H1 (cell line): ENCODE measurements around the gene SPG7. TPM values are rescaled to one million over a fixed set of nuclear protein-coding genes. Genes with fewer than 3 reads are reported as not detected.

Experiments
- CTCF ChIA-PET: fragments of 300-600 bp; sonication (Branson Sonifier 250); formaldehyde crosslinking; loops from one replicate; lab custom pipeline; 2021; ENCODE audit not compliant: partially characterized antibody; lab: Charles Lee
- POLR2A ChIA-PET: fragments of 300-600 bp; sonication (Branson Sonifier 250); formaldehyde crosslinking; loops from one replicate; lab custom pipeline; 2021; ENCODE audit warnings: inconsistent platforms; ENCODE audit not compliant: partially characterized antibody; lab: Charles Lee
- DNase-seq, 2 experiments: peaks; one replicate each; pipeline versions ENCODE4 v3.0.0 to v3.0.0-alpha.2; 2010 to 2022; ENCODE audit warnings: low spot score in 2 of 2, low read depth in 1 of 2, mixed read lengths in 1 of 2
- FAIRE-seq: peaks from 2 replicates; lab custom pipeline; 2011; peaks lifted over from hg19 to GRCh38; lab: Jason Lieb, UNC
- H2AFZ ChIP-seq: 2 replicates; pipeline ENCODE4 v1.8.1; 2012; ENCODE audit warnings: low read length, inconsistent platforms
- H2AK5ac ChIP-seq: 2 replicates; pipeline ENCODE4 v1.6.1; 2013; ENCODE audit warnings: low read depth, low read length
- H2BK120ac ChIP-seq: replicated peaks from 2 replicates; pipeline ENCODE3; 2013; ENCODE audit warnings: low read depth, low read length, inconsistent platforms
- H2BK12ac ChIP-seq: 2 replicates; pipeline ENCODE4 v1.6.1; 2013; ENCODE audit warnings: low read depth, low read length
- H2BK15ac ChIP-seq: 2 replicates; pipeline ENCODE4 v1.6.1; 2013; ENCODE audit warnings: low read length
- H2BK20ac ChIP-seq: 2 replicates; pipeline ENCODE4 v1.6.1; 2013; ENCODE audit warnings: low read length
- H2BK5ac ChIP-seq: 2 replicates; pipeline ENCODE4 v1.6.1; 2013; ENCODE audit warnings: low read depth, low read length
- H3K14ac ChIP-seq: 2 replicates; pipeline ENCODE4 v1.6.1; 2013; ENCODE audit warnings: inconsistent platforms; ENCODE audit not compliant: insufficient read length
- H3K18ac ChIP-seq: 2 replicates; pipeline ENCODE4 v1.6.1; 2013; ENCODE audit warnings: low read length; ENCODE audit errors: extremely low read depth
- H3K23ac ChIP-seq: 2 replicates; pipeline ENCODE4 v1.6.1; 2013; ENCODE audit warnings: inconsistent platforms; ENCODE audit not compliant: insufficient read length
- H3K23me2 ChIP-seq: 2 replicates; pipeline ENCODE4 v1.6.1; 2013; ENCODE audit warnings: low read depth, low read length
- H3K27ac ChIP-seq: 2 replicates; pipeline ENCODE4 v1.6.1; 2011; ENCODE audit warnings: low read depth, low read length, inconsistent platforms
- H3K27me3 ChIP-seq, 4 experiments: replicated peaks in 1 of 4; 1 replicate in 1 of 4; 2 replicates in 3 of 4; pipeline versions ENCODE4 v1.6.1 to v1.8.1; 2011 to 2013; ENCODE audit warnings: low read length in 3 of 4, mild to moderate bottlenecking in 3 of 4, inconsistent platforms in 2 of 4, mixed read lengths in 2 of 4, moderate library complexity in 1 of 4; ENCODE audit not compliant: control insufficient read depth in 3 of 4, insufficient read depth in 3 of 4; ENCODE audit errors: extremely low read depth in 1 of 4
- H3K36me3 ChIP-seq, 4 experiments: 2 replicates each; pipeline versions ENCODE4 v1.6.1 to v1.8.1; 2011 to 2013; ENCODE audit warnings: mild to moderate bottlenecking in 4 of 4, low read length in 3 of 4, moderate library complexity in 2 of 4, control low read depth in 1 of 4, inconsistent platforms in 1 of 4; ENCODE audit not compliant: insufficient read depth in 4 of 4, control insufficient read depth in 2 of 4
- H3K4ac ChIP-seq: replicated peaks from 2 replicates; pipeline ENCODE3; 2013; ENCODE audit warnings: low read length, low read depth, mixed read lengths, inconsistent platforms; ENCODE audit not compliant: insufficient read length
- H3K4me1 ChIP-seq, 4 experiments: replicated peaks in 1 of 4; 1 replicate in 1 of 4; 2 replicates in 3 of 4; pipeline versions ENCODE4 v1.6.1 to v1.8.1; 2011 to 2013; ENCODE audit warnings: low read length in 3 of 4, inconsistent platforms in 2 of 4, mixed read lengths in 1 of 4; ENCODE audit not compliant: insufficient read depth in 4 of 4, control insufficient read depth in 3 of 4
- H3K4me2 ChIP-seq, 2 experiments: 2 replicates each; pipeline versions ENCODE4 v1.6.1 to v1.8.1; 2011 to 2013; ENCODE audit warnings: low read depth in 2 of 2, low read length in 2 of 2, control low read depth in 1 of 2, inconsistent platforms in 1 of 2, mild to moderate bottlenecking in 1 of 2; ENCODE audit not compliant: insufficient read depth in 1 of 2
- H3K4me3 ChIP-seq, 4 experiments: fragments of 200-600, 300-600 bp in 1 of 4; sonication (generic), shearing (Covaris generic), sonication (Bioruptor Twin) in 1 of 4; 2 replicates each; pipeline versions ENCODE4 v1.5.1 to v1.8.1; 2011 to 2016; ENCODE audit warnings: low read length in 4 of 4, low read depth in 3 of 4, control low read depth in 2 of 4, inconsistent platforms in 2 of 4, mild to moderate bottlenecking in 2 of 4, mixed read lengths in 1 of 4, moderate library complexity in 1 of 4; ENCODE audit not compliant: insufficient read depth in 2 of 4; ENCODE audit errors: extremely low read depth in 1 of 4
- H3K56ac ChIP-seq: replicated peaks from 2 replicates; pipeline ENCODE3; 2013; ENCODE audit warnings: low read depth, mild to moderate bottlenecking, mixed read lengths, low read length, inconsistent platforms; ENCODE audit not compliant: insufficient read length
- H3K79me1 ChIP-seq: 2 replicates; pipeline ENCODE4 v1.6.1; 2013; ENCODE audit warnings: low read depth, low read length, control low read depth
- H3K79me2 ChIP-seq, 2 experiments: 2 replicates each; pipeline versions ENCODE4 v1.6.1 to v1.8.1; 2012 to 2013; ENCODE audit warnings: low read length in 2 of 2, mild to moderate bottlenecking in 2 of 2, inconsistent platforms in 1 of 2; ENCODE audit not compliant: insufficient read depth in 2 of 2, control insufficient read depth in 1 of 2
- H3K9ac ChIP-seq, 4 experiments: replicated peaks in 1 of 4; 1 replicate in 1 of 4; 2 replicates in 3 of 4; pipeline versions ENCODE4 v1.6.1 to v1.8.1; 2011 to 2013; ENCODE audit warnings: low read depth in 3 of 4, low read length in 3 of 4, control low read depth in 2 of 4, mild to moderate bottlenecking in 2 of 4, moderate library complexity in 2 of 4, inconsistent platforms in 1 of 4; ENCODE audit errors: extremely low read depth in 1 of 4
- H3K9me3 ChIP-seq, 2 experiments: 2 replicates each; pipeline versions ENCODE4 v1.6.1 to v1.8.1; 2012 to 2013; ENCODE audit warnings: mild to moderate bottlenecking in 2 of 2, moderate library complexity in 2 of 2, control low read depth in 1 of 2, inconsistent platforms in 1 of 2, low read depth in 1 of 2, low read length in 1 of 2, mixed read lengths in 1 of 2; ENCODE audit not compliant: insufficient read depth in 2 of 2
- H4K20me1 ChIP-seq, 2 experiments: replicated peaks in 1 of 2; 2 replicates each; pipeline versions ENCODE3 to v1.8.1; 2011 to 2013; ENCODE audit warnings: inconsistent platforms in 2 of 2, low read length in 2 of 2, mild to moderate bottlenecking in 1 of 2; ENCODE audit not compliant: insufficient read depth in 2 of 2, control insufficient read depth in 1 of 2
- H4K5ac ChIP-seq: 2 replicates; pipeline ENCODE4 v1.6.1; 2013; ENCODE audit warnings: low read length, low read depth, mixed read lengths, inconsistent platforms; ENCODE audit not compliant: insufficient read length
- H4K8ac ChIP-seq: 2 replicates; pipeline ENCODE4 v1.8.0; 2013; ENCODE audit warnings: mild to moderate bottlenecking, moderate library complexity, low read length, inconsistent platforms; ENCODE audit not compliant: insufficient read depth; ENCODE audit errors: extremely low read depth
- H4K91ac ChIP-seq: replicated peaks from 2 replicates; pipeline ENCODE3; 2013; ENCODE audit warnings: low read length, mixed read lengths, inconsistent platforms; ENCODE audit not compliant: insufficient read length
- JUND ChIP-seq: IDR thresholded peaks from 2 replicates; pipeline ENCODE4 v1.6.1; 2011; ENCODE audit warnings: mild to moderate bottlenecking, improper control_type of control experiment, low read length
- RAD21 ChIP-seq, 2 experiments: IDR thresholded peaks in 1 of 2; conservative IDR thresholded peaks in 1 of 2; 2 replicates each; pipeline ENCODE4 v1.6.1; 2011; ENCODE audit warnings: low read depth in 2 of 2, low read length in 2 of 2, improper control_type of control experiment in 1 of 2, inconsistent platforms in 1 of 2, mild to moderate bottlenecking in 1 of 2, moderate library complexity in 1 of 2
- WGBS, 2 experiments: shearing (Covaris generic) in 1 of 2; methylation state at CpG; one replicate each; pipeline versions ENCODE4 v1.1.6 to v1.1.7; 2013 to 2015; ENCODE audit warnings: low lambda C conversion rate in 2 of 2, mixed read lengths in 2 of 2, inconsistent platforms in 1 of 2, low coverage in 1 of 2, missing lambda C conversion rate in 1 of 2; ENCODE audit not compliant: insufficient replicate concordance in 2 of 2, insufficient coverage in 1 of 2, insufficient read length in 1 of 2; ENCODE audit errors: extremely low coverage in 1 of 2, missing lambda C conversion rate in 1 of 2; 5-methylcytosine and 5-hydroxymethylcytosine counted together
- polyA plus RNA-seq, 7 experiments: library from polyadenylated mRNA; depleted of rRNA in 3 of 7; stranded (reverse) in 5 of 7; unstranded in 2 of 7; fragments of >200 nt in 5 of 7; fragments of 200-250 nt in 2 of 7; gene quantifications; 1 replicate in 5 of 7; 2 replicates in 1 of 7; 4 replicates in 1 of 7; pipeline versions ENCODE4 v1.2.1 to v1.2.3, GENCODE V29; 2011 to 2013; ENCODE audit warnings: missing spikeins in 2 of 7, mixed read lengths in 2 of 7
- total RNA-seq: library from RNA; stranded (reverse); fragmentation: NEBNext Ultra II Directional; extraction: Animal tissue kit (Norgen Biotek cat#: 25700); gene quantifications from 2 replicates; pipeline ENCODE4 v1.2.1, GENCODE V29; 2021

The SPG7 gene
- total and polyA plus RNA-seq, 2 of the 8 experiments (the other 6 are each of a cell fraction or from before 2014, with no cell fraction given), result 72.1 to 113 TPM

- no peak overlapping the region for H3K23ac ChIP-seq
- peaks cover 32 to 81% (median 67%) of the 10 kb centered on the region in 4 experiments for H3K36me3 ChIP-seq
- no peaks in the 10 kb centered on the region for H3K9me3 ChIP-seq
- DNase-seq, result no peak
- H2BK120ac ChIP-seq, result no peak overlapping the region
- H3K79me2 ChIP-seq, result no peaks in the 10 kb centered on the region
- 92% methylated on average over 16 of the region's 16 CpGs; no CpG with 5 or more reads in 1 of the 2 experiments for WGBS, 2 experiments
- H3K27me3 ChIP-seq, result no peaks in the 10 kb centered on the region
- H3K4me1 ChIP-seq, result no peaks in the 10 kb centered on the region
- CTCF ChIA-PET, result interaction anchor here (1.1 to 1.7 kb wide), 2 partner anchors 13 to 20 kb away, joined by 4 read pairs; no protein-coding TSS in a partner anchor
- H3K56ac ChIP-seq, result no peak overlapping the region
- no peak for FAIRE-seq
- H3K14ac ChIP-seq, result no peak overlapping the region
- no peak overlapping the region for H2AK5ac ChIP-seq
- POLR2A ChIA-PET, result interaction anchor here (0.6 to 1.7 kb wide), 4 partner anchors 9 to 426 kb away, joined by 3 to 6 read pairs (median 4); partner anchors contain the start of gene SPG7
- TF ChIP-seq JUND (no peak), RAD21 (IDR thresholded peaks at IDR 0.05 in 1 of 2, conservative IDR thresholded peaks at IDR 0.05 in 1 of 2; ENCODE audit: low read depth in 2 of 2, low read length in 2 of 2) (no peak)
- no peak overlapping the region for H2BK12ac ChIP-seq
- no peak overlapping the region for H3K4me3 ChIP-seq
- no peaks in the 10 kb centered on the region for H3K23me2 ChIP-seq
- no peak overlapping the region for H4K5ac ChIP-seq
- H3K9ac ChIP-seq, result no peak overlapping the region
- no peak overlapping the region for H3K27ac ChIP-seq
- no peak overlapping the region for H2BK5ac ChIP-seq
- no peak overlapping the region for H4K91ac ChIP-seq
- H4K20me1 ChIP-seq, result peaks cover 5 to 12% of the 10 kb centered on the region in 2 experiments
- H2AFZ ChIP-seq, result no peak overlapping the region
- H3K79me1 ChIP-seq, result peaks cover 2% of the 10 kb centered on the region
- H4K8ac ChIP-seq, result no peak overlapping the region
- H3K18ac ChIP-seq, result no peak overlapping the region
- no peak overlapping the region for H2BK20ac ChIP-seq
- no peak overlapping the region for H3K4me2 ChIP-seq
- no peak overlapping the region for H2BK15ac ChIP-seq
- no peak overlapping the region for H3K4ac ChIP-seq
These were observed 20.9 kb downstream of the SPG7 start for GRCh38 chr16:89529097-89529496.
